CD14-positive monocyte (primary cell): ENCODE data around the gene LYPD4. TPM values are rescaled to one million over a fixed set of nuclear protein-coding genes. Genes with fewer than 3 reads are reported as not detected.

Source experiments
- DNase-seq, 3 donors: peaks; one replicate each; pipeline ENCODE4 v3.0.0-alpha.2; 2011 to 2022
- H2AFZ ChIP-seq: 2 replicates; pipeline ENCODE4 v1.6.0; 2012; ENCODE audit warnings: mild to moderate bottlenecking, low read depth, low read length, inconsistent platforms; ENCODE audit not compliant: insufficient read depth, poor library complexity, severe bottlenecking
- H3K27ac ChIP-seq, 2 donors: 1 replicate in 1 of 2; 2 replicates in 1 of 2; pipeline ENCODE4 v1.5.1; 2012 to 2013; ENCODE audit warnings: low read length in 2 of 2, control low read depth in 1 of 2, inconsistent platforms in 1 of 2, low read depth in 1 of 2, mild to moderate bottlenecking in 1 of 2
- H3K27me3 ChIP-seq, 2 donors: one replicate each; pipeline versions ENCODE4 v1.6.0 to v1.6.1; 2011 to 2013; ENCODE audit warnings: low read length in 2 of 2; ENCODE audit not compliant: control insufficient read depth in 2 of 2, insufficient read depth in 2 of 2
- H3K36me3 ChIP-seq, 2 donors: replicated peaks in 1 of 2; 1 replicate in 1 of 2; 2 replicates in 1 of 2; pipeline versions ENCODE4 v1.5.1 to v1.6.1; 2012 to 2013; ENCODE audit warnings: low read length in 2 of 2, control low read depth in 1 of 2, inconsistent platforms in 1 of 2, mild to moderate bottlenecking in 1 of 2; ENCODE audit not compliant: insufficient read depth in 2 of 2, control insufficient read depth in 1 of 2
- H3K4me1 ChIP-seq, 2 donors: 1 replicate in 1 of 2; 2 replicates in 1 of 2; pipeline versions ENCODE4 v1.5.1 to v1.6.1; 2012 to 2013; ENCODE audit warnings: low read length in 2 of 2, control low read depth in 1 of 2, inconsistent platforms in 1 of 2, mild to moderate bottlenecking in 1 of 2, moderate library complexity in 1 of 2; ENCODE audit not compliant: insufficient read depth in 2 of 2, control insufficient read depth in 1 of 2
- H3K4me2 ChIP-seq: replicated peaks from 2 replicates; pipeline ENCODE3; 2012; ENCODE audit warnings: low read length, moderate library complexity, mild to moderate bottlenecking; ENCODE audit not compliant: poor library complexity, severe bottlenecking; ENCODE audit errors: extremely low read depth
- H3K4me3 ChIP-seq, 3 experiments: fragments of 200-600 bp in 1 of 3; sonication (generic) in 1 of 3; replicated peaks in 1 of 3; 1 replicate in 2 of 3; 2 replicates in 1 of 3; pipeline ENCODE4 v1.5.1; 2011 to 2013; ENCODE audit warnings: low read length in 3 of 3, mild to moderate bottlenecking in 3 of 3, control low read depth in 2 of 3, low read depth in 2 of 3, inconsistent platforms in 1 of 3, moderate library complexity in 1 of 3
- H3K79me2 ChIP-seq: 2 replicates; pipeline ENCODE4 v1.6.0; 2012; ENCODE audit warnings: mild to moderate bottlenecking, control low read depth, inconsistent platforms, low read length, moderate library complexity; ENCODE audit not compliant: insufficient read depth
- H3K9ac ChIP-seq: 2 replicates; pipeline ENCODE4 v1.6.0; 2017; ENCODE audit warnings: low read length, mild to moderate bottlenecking; ENCODE audit not compliant: insufficient read depth, poor library complexity, severe bottlenecking
- H3K9me3 ChIP-seq, 2 donors: replicated peaks in 1 of 2; 1 replicate in 1 of 2; 2 replicates in 1 of 2; pipeline versions ENCODE4 v1.5.1 to v1.6.1; 2012 to 2013; ENCODE audit warnings: low read length in 2 of 2, control low read depth in 1 of 2; ENCODE audit not compliant: control insufficient read depth in 1 of 2, insufficient read depth in 1 of 2
- H4K20me1 ChIP-seq: 2 replicates; pipeline ENCODE4 v1.6.0; 2012; ENCODE audit warnings: mild to moderate bottlenecking, low read length, control low read depth, moderate library complexity; ENCODE audit not compliant: insufficient read depth
- H3K27ac Mint-ChIP-seq, 7 donors: one replicate each; pipeline ENCODE4 v1.8.0; 2020; ENCODE audit warnings: mild to moderate bottlenecking in 7 of 7, mixed read lengths in 7 of 7, moderate library complexity in 6 of 7, inconsistent platforms in 2 of 7
- H3K27me3 Mint-ChIP-seq, 3 donors: one replicate each; pipeline ENCODE4 v1.8.0; 2021 to 2022; ENCODE audit warnings: low read depth in 3 of 3, mild to moderate bottlenecking in 3 of 3, mixed read lengths in 3 of 3, moderate library complexity in 3 of 3, inconsistent platforms in 1 of 3
- H3K36me3 Mint-ChIP-seq, 2 donors: one replicate each; pipeline ENCODE4 v1.8.0; 2020; ENCODE audit warnings: mixed read lengths in 2 of 2, inconsistent platforms in 1 of 2, mild to moderate bottlenecking in 1 of 2
- H3K4me1 Mint-ChIP-seq: one replicate; pipeline ENCODE4 v1.8.0; 2020; ENCODE audit warnings: mild to moderate bottlenecking, mixed read lengths
- H3K4me3 Mint-ChIP-seq, 2 donors: one replicate each; pipeline ENCODE4 v1.8.0; 2020; ENCODE audit warnings: mild to moderate bottlenecking in 2 of 2, mixed read lengths in 2 of 2, moderate library complexity in 1 of 2
- H3K9me3 Mint-ChIP-seq, 7 donors: one replicate each; pipeline ENCODE4 v1.8.0; 2020 to 2022; ENCODE audit warnings: mixed read lengths in 7 of 7, mild to moderate bottlenecking in 6 of 7, moderate library complexity in 6 of 7, inconsistent platforms in 2 of 7
- WGBS: methylation state at CpG from one replicate; pipeline ENCODE4 v1.1.5; 2013; ENCODE audit warnings: missing lambda C conversion rate; ENCODE audit not compliant: insufficient coverage; 5-methylcytosine and 5-hydroxymethylcytosine counted together
- intact Hi-C, 2 donors: fragments of 100-400 bp; cut with micrococcal nuclease; formaldehyde crosslinking; loops; one replicate each; pipeline versions ENCODE4 v1.15.0 to v1.15.1; 2023
- polyA plus RNA-seq, 3 donors: library from polyadenylated mRNA; depleted of rRNA in 1 of 3; unstranded in 2 of 3; stranded (reverse) in 1 of 3; fragments of 300-500 nt in 2 of 3; fragments of >200 nt in 1 of 3; fragmentation: Illumina TruSeq in 2 of 3; gene quantifications; 1 replicate in 2 of 3; 2 replicates in 1 of 3; pipeline ENCODE4 v1.2.3, GENCODE V29; 2012 to 2021
- TF ChIP-seq, protein P1 (sequence below): fragments of 200-600 bp; IDR thresholded peaks from one replicate; pipeline ENCODE4 v1.8.0; 2022; ENCODE audit warnings: antibody characterized with exemption, mild to moderate bottlenecking

The LYPD4 gene
- polyA plus RNA-seq, 3 donors: not detected

DNA sequence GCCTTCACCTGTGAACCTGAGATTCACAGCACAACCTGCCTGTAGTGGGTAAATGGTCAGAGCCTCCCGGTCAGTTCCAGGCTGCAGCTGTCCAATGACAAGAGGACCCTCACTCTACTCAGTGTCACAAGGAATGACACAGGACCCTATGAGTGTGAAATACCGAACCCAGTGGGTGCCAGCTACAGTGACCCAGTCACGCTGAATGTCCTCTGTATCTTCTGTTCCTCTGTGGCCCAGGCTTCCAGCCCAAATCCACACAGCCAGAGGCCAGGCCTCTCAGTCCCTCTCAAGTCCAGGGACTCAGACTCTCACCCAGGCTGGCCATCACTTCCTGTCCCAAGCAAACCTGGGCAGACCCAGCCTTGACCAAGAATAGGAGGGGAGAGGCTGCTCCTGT lies 37.3 kb downstream of the LYPD4 start:
- H3K27ac ChIP-seq: no peak overlapping the region
- no peaks in the 10 kb centered on the region for H3K27me3 ChIP-seq
- H3K27me3 Mint-ChIP-seq: peaks cover 2 to 3% (median 3%) of the 10 kb centered on the region in 3 donors
- H3K27ac Mint-ChIP-seq: peak overlapping the region in 2 of 7 donors; percentile 10 to 12
- peaks cover 11 to 31% of the 10 kb centered on the region in 2 donors for H3K36me3 Mint-ChIP-seq
- no peak overlapping the region for H2AFZ ChIP-seq
- H3K9me3 ChIP-seq: no peaks in the 10 kb centered on the region
- H4K20me1 ChIP-seq: no peaks in the 10 kb centered on the region
- intact Hi-C loops: no loop called here
- peaks cover 80 to 90% of the 10 kb centered on the region in 2 donors for H3K4me1 ChIP-seq
- no peak overlapping the region for H3K9ac ChIP-seq
- TF ChIP-seq, protein P1, sequence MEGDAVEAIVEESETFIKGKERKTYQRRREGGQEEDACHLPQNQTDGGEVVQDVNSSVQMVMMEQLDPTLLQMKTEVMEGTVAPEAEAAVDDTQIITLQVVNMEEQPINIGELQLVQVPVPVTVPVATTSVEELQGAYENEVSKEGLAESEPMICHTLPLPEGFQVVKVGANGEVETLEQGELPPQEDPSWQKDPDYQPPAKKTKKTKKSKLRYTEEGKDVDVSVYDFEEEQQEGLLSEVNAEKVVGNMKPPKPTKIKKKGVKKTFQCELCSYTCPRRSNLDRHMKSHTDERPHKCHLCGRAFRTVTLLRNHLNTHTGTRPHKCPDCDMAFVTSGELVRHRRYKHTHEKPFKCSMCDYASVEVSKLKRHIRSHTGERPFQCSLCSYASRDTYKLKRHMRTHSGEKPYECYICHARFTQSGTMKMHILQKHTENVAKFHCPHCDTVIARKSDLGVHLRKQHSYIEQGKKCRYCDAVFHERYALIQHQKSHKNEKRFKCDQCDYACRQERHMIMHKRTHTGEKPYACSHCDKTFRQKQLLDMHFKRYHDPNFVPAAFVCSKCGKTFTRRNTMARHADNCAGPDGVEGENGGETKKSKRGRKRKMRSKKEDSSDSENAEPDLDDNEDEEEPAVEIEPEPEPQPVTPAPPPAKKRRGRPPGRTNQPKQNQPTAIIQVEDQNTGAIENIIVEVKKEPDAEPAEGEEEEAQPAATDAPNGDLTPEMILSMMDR: no peak
- 94% methylated on average over 2 of the region's 3 CpGs for WGBS
- no peak overlapping the region for H3K4me3 Mint-ChIP-seq
- peaks cover 88% of the 10 kb centered on the region for H3K4me1 Mint-ChIP-seq
- H3K4me3 ChIP-seq: no peak overlapping the region
- DNase-seq: no peak
- peaks cover 0 to 3% (median 0%) of the 10 kb centered on the region in 7 donors for H3K9me3 Mint-ChIP-seq
- H3K4me2 ChIP-seq: no peak overlapping the region
- no peaks in the 10 kb centered on the region for H3K79me2 ChIP-seq
- H3K36me3 ChIP-seq: no peaks in the 10 kb centered on the region

DNA sequence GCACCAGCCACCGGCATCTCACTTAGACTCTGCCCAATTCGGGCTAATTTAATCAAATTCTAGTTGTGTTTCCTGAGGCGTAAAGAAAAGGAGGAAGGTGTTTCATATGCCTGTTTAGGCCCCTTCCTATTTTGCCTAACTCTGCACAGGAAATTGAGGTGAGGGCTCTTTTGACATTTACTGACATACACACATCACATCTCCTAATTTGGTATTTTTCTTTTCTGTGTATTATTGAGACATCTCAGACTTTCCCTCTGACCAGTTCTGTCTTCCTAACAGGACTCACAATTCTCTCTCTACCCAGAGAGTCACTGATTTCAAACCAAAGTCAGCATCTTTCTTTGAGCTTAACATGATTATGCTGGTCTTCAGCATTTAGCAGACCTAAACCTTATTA lies 40.1 kb downstream of the LYPD4 start:
- no peak overlapping the region for H3K9ac ChIP-seq
- intact Hi-C loops: no loop called here
- TF ChIP-seq, protein P1: no peak
- no peaks in the 10 kb centered on the region for H3K27me3 ChIP-seq
- H3K9me3 ChIP-seq: peaks cover 0 to 9% of the 10 kb centered on the region in 2 donors
- no peaks in the 10 kb centered on the region for H4K20me1 ChIP-seq
- H3K4me1 Mint-ChIP-seq: peaks cover 81% of the 10 kb centered on the region
- H3K27ac ChIP-seq: peak overlapping the region in 1 of 2 donors; percentile 95
- H3K36me3 ChIP-seq: no peaks in the 10 kb centered on the region
- peak; percentile 45 to 77 (median 58) for DNase-seq
- WGBS: no CpG with 5 or more reads among the region's 3 CpGs
- peaks cover 0 to 3% (median 3%) of the 10 kb centered on the region in 3 donors for H3K27me3 Mint-ChIP-seq
- H3K4me3 Mint-ChIP-seq: peak overlapping the region in 1 of 2 donors; percentile 21
- no peak overlapping the region for H2AFZ ChIP-seq
- H3K27ac Mint-ChIP-seq: peak overlapping the region; percentile 65 to 92 (median 79)
- H3K79me2 ChIP-seq: peaks cover 3% of the 10 kb centered on the region
- H3K4me3 ChIP-seq: peak overlapping the region in 1 of 3 experiments; percentile 11
- no peak overlapping the region for H3K4me2 ChIP-seq
- H3K36me3 Mint-ChIP-seq: peaks cover 14 to 41% of the 10 kb centered on the region in 2 donors
- peaks cover 5 to 13% (median 8%) of the 10 kb centered on the region in 7 donors for H3K9me3 Mint-ChIP-seq
- H3K4me1 ChIP-seq: peaks cover 69 to 86% of the 10 kb centered on the region in 2 donors
